ENCODE measurements around the gene MAMDC4. TPM values are rescaled to one million over a fixed set of nuclear protein-coding genes. Genes with fewer than 3 reads are reported as not detected.
"Not testable (repeated sequence)": the region's sequence is repeated elsewhere in the genome, so short reads cannot be mapped to it uniquely, and the experiment has no call there.

The MAMDC4 gene
- total RNA-seq, 1 donor from 2014 or later = 13.4 TPM

DNA sequence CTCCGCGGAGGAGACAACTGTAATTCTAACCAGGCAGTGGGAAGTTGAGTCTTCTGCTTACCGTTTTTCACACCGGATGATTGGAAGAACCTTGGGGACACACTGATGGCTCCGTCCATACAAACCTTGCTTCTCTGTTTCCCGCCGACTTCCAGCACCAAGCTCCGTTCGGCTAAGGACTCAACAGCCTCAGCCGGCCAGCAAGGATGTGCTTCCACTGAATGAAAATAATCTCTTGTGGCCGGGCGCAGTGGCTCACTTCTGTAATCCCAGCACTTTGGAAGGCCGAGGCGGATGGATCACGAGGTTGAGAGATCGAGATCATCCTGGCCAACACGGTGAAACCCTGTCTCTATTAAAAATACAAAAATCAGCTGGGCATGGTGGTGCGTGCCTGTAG lies 15.8 kb downstream of the MAMDC4 start:
- no peak for DNase-seq
- intact Hi-C loops (cut with micrococcal nuclease) = loop anchor here (10.0 kb wide), 1 partner anchor 57 kb away; no protein-coding TSS in a partner anchor
- Histone ChIP-seq H3K9me3 (replicated peaks) (peaks cover 6% of the 10 kb centered on the region), H3K4me1 (peaks cover 36% of the 10 kb centered on the region), H3K36me3 (peaks cover 15% of the 10 kb centered on the region), H3K27me3 (ENCODE audit: low read depth) (no peaks in the 10 kb centered on the region), H3K27ac (replicated peaks) (no peak overlapping the region), H3K4me3 (no peak overlapping the region)
- TF ChIP-seq, protein P1, sequence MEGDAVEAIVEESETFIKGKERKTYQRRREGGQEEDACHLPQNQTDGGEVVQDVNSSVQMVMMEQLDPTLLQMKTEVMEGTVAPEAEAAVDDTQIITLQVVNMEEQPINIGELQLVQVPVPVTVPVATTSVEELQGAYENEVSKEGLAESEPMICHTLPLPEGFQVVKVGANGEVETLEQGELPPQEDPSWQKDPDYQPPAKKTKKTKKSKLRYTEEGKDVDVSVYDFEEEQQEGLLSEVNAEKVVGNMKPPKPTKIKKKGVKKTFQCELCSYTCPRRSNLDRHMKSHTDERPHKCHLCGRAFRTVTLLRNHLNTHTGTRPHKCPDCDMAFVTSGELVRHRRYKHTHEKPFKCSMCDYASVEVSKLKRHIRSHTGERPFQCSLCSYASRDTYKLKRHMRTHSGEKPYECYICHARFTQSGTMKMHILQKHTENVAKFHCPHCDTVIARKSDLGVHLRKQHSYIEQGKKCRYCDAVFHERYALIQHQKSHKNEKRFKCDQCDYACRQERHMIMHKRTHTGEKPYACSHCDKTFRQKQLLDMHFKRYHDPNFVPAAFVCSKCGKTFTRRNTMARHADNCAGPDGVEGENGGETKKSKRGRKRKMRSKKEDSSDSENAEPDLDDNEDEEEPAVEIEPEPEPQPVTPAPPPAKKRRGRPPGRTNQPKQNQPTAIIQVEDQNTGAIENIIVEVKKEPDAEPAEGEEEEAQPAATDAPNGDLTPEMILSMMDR (IDR thresholded peaks at IDR 0.05; ENCODE audit: borderline replicate concordance) = no peak

DNA sequence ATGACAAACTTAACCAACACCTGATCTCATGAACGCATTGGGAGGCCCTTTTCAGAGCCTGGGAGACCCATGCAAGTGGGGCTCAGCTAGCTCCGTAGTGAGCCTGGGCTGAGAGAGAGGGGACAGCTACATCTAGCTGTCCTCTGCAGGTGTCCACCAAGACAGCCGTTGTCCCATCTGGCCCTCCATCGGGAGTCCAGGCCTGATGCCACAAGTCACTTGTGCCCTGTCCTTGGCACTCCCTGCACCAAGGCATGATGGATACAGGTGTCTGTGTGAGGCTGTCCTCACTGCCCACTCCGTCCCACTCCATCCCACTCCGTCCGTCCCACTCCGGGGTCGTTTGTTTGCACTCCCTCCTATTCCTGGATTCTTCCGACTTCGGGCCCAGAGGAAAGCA lies 16.5 kb downstream of the MAMDC4 start:
- TF ChIP-seq, protein P1 (IDR thresholded peaks at IDR 0.05; ENCODE audit: borderline replicate concordance) = no peak
- no peak for DNase-seq
- peaks cover 6% of the 10 kb centered on the region for H3K9me3 ChIP-seq (replicated peaks)
- no peak overlapping the region for H3K4me3 ChIP-seq
- intact Hi-C loops (cut with micrococcal nuclease) = loop anchor here (10.0 kb wide), 1 partner anchor 56 kb away; no protein-coding TSS in a partner anchor
- no peaks in the 10 kb centered on the region for H3K27me3 ChIP-seq (ENCODE audit: low read depth)
- H3K27ac ChIP-seq (replicated peaks) = no peak overlapping the region
- peaks cover 35% of the 10 kb centered on the region for H3K4me1 ChIP-seq
- peaks cover 8% of the 10 kb centered on the region for H3K36me3 ChIP-seq

DNA sequence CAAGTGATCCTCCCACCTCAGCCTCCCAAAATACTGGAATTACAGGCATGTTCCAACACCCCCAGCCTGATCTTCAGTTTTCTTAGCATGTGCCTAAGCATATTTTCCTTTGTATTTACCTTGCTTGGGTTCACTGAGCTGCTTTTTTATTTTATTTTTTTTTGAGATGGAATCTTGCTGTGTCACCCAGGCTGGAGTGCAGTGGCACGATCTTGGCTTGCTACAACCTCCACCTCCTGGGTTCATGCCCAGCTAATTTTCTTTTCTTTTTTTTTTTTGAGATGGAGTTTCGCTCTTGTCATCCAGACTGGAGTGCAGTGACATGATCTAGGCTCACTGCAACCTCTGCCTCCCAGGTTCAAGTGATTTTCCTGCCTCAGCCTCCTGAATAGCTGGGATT lies 17.5 kb downstream of the MAMDC4 start:
- H3K4me1 ChIP-seq = peaks cover 25% of the 10 kb centered on the region
- intact Hi-C loops (cut with micrococcal nuclease) = loop anchor here (10.0 kb wide), 1 partner anchor 55 kb away; no protein-coding TSS in a partner anchor
- not testable (repeated sequence) for H3K9me3 ChIP-seq (replicated peaks); H3K4me3 ChIP-seq; H3K27ac ChIP-seq (replicated peaks); H3K36me3 ChIP-seq; DNase-seq; H3K27me3 ChIP-seq (ENCODE audit: low read depth)

DNA sequence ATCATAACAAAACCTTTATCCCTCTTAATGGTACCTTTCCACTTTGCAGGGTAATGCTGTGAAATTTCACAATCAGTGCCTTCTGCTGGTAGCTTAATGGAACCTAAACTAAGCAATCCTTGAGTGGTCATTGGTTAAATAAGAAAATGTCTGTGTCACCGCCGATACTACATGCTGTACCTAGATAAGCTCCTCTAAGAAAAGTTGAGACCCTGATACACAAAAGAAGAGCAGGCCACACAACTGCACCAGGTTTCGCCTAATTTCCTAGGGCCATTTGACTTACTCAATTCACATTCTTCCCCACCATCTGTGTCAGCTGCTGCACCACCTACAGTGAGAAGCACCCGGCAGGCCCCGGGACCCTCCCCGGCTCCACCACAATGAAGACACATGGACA lies 23.0 kb downstream of the MAMDC4 start:
- no peak overlapping the region for H3K4me3 ChIP-seq
- no peak overlapping the region for H3K27ac ChIP-seq (replicated peaks)
- H3K9me3 ChIP-seq (replicated peaks) = peaks cover 6% of the 10 kb centered on the region
- H3K4me1 ChIP-seq = no peaks in the 10 kb centered on the region
- intact Hi-C loops (cut with micrococcal nuclease) = no loop called here
- no peak for DNase-seq
- no peaks in the 10 kb centered on the region for H3K27me3 ChIP-seq (ENCODE audit: low read depth)
- TF ChIP-seq, protein P1 (IDR thresholded peaks at IDR 0.05; ENCODE audit: borderline replicate concordance) = no peak
- H3K36me3 ChIP-seq = no peaks in the 10 kb centered on the region

DNA sequence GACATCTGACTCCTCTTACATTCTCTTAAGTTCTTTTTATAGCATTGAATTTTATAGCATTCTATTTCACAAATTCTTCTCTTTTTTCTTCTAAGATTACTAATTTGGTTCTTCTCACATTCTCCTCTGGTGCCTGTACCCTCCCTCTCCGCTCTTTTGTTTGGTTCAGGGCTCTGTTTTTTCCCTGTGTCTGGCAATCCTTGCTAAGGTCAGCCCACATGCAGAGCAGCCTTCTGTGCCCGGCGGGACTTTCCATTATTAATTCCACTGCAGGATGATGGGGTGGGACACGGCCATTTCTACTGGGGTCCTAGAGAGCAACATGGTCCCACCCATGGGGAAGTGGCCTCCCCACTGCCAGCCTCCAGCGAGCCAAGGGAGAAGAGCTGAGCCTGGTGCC lies 24.3 kb downstream of the MAMDC4 start:
- DNase-seq = no peak
- TF ChIP-seq, protein P1 (IDR thresholded peaks at IDR 0.05; ENCODE audit: borderline replicate concordance) = no peak
- intact Hi-C loops (cut with micrococcal nuclease) = no loop called here
- no peaks in the 10 kb centered on the region for H3K27me3 ChIP-seq (ENCODE audit: low read depth)
- H3K9me3 ChIP-seq (replicated peaks) = peaks cover 6% of the 10 kb centered on the region
- H3K4me1 ChIP-seq = peaks cover 3% of the 10 kb centered on the region
- no peaks in the 10 kb centered on the region for H3K36me3 ChIP-seq
- H3K27ac ChIP-seq (replicated peaks) = no peak overlapping the region
- no peak overlapping the region for H3K4me3 ChIP-seq

DNA sequence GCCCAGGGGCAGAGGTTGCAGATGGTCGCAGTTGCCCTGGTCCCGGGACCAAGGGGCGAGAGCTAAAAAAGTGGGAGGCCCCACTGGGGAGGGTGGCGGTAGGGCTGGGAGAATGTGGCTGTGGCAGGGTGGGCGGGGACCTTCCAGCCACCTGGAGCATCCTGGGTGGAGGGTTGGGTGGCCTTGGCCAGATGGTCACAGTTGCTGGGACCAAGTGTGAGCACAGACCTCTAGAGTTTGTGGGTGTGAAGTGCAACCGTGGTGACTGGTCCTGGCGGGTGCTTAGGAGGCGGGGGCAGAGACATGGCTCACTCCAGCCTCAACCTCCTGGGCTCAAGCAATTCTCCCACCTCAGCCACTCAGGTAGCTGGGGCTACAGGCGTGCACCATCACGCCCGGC lies 28.5 kb downstream of the MAMDC4 start:
- Histone ChIP-seq H3K36me3 (no peaks in the 10 kb centered on the region), H3K27me3 (ENCODE audit: low read depth) (no peaks in the 10 kb centered on the region), H3K9me3 (replicated peaks) (no peaks in the 10 kb centered on the region), H3K4me1 (peaks cover 21% of the 10 kb centered on the region), H3K27ac (replicated peaks) (no peak overlapping the region), H3K4me3 (no peak overlapping the region)
- intact Hi-C loops (cut with micrococcal nuclease) = loop anchor here (10.0 kb wide), 1 partner anchor 54 kb away; no protein-coding TSS in a partner anchor
- TF ChIP-seq, protein P1 (IDR thresholded peaks at IDR 0.05; ENCODE audit: borderline replicate concordance) = no peak
- no peak for DNase-seq
